Fibroblast of mammary gland (primary cell): ENCODE results near the gene BCAR1.

ENCODE experiments used
- DNase-seq: peaks from one replicate; pipeline ENCODE4 v3.0.0-alpha.2; 2010; ENCODE audit warnings: low read depth
- H3K4me3 ChIP-seq: 2 replicates; pipeline ENCODE4 v1.5.1; 2011; ENCODE audit warnings: low read depth, mild to moderate bottlenecking, low read length, moderate library complexity; ENCODE audit not compliant: control insufficient read depth
- CTCF ChIP-seq: conservative IDR thresholded peaks from 2 replicates; pipeline ENCODE4 v1.5.1; 2011; ENCODE audit warnings: low read depth, low read length, inconsistent platforms; ENCODE audit not compliant: control insufficient read depth, insufficient read depth

The BCAR1 gene

GRCh38 chr16:75233611-75233938 lies 17.8 kb downstream of the BCAR1 start:
- TF ChIP-seq CTCF = no peak
- no peak overlapping the region for H3K4me3 ChIP-seq
- DNase-seq = no peak

GRCh38 chr16:75231570-75231969 lies 19.9 kb downstream of the BCAR1 start:
- TF ChIP-seq CTCF = no peak
- no peak overlapping the region for H3K4me3 ChIP-seq
- no peak for DNase-seq

- no peak overlapping the region for H3K4me3 ChIP-seq
- no peak for TF ChIP-seq CTCF
- no peak for DNase-seq
These were observed 20.8 kb downstream of the BCAR1 start for GRCh38 chr16:75230471-75231110.

GRCh38 chr16:75229172-75230031 lies 22.0 kb downstream of the BCAR1 start:
- no peak for DNase-seq
- no peak overlapping the region for H3K4me3 ChIP-seq
- no peak for TF ChIP-seq CTCF

- TF ChIP-seq CTCF = no peak
- H3K4me3 ChIP-seq = no peak overlapping the region
- no peak for DNase-seq
These were observed 23.1 kb downstream of the BCAR1 start for GRCh38 chr16:75228143-75228976.

GRCh38 chr16:75227361-75228142 lies 23.9 kb downstream of the BCAR1 start:
- no peak for TF ChIP-seq CTCF
- H3K4me3 ChIP-seq = no peak overlapping the region
- DNase-seq = no peak
